Effector memory CD4-positive, alpha-beta T cell (primary cell): ENCODE data around the gene CELF5.

Source experiments
- DNase-seq, 3 donors: peaks; one replicate each; pipeline ENCODE4 v3.0.0-alpha.2; 2020
- H3K27ac ChIP-seq: 2 replicates; pipeline ENCODE4 v1.7.0; 2013; ENCODE audit warnings: mild to moderate bottlenecking, low read length, moderate library complexity; ENCODE audit not compliant: insufficient read depth, poor library complexity, severe bottlenecking
- H3K27me3 ChIP-seq: replicated peaks from 2 replicates; pipeline ENCODE4 v1.7.0; 2013; ENCODE audit warnings: mild to moderate bottlenecking, low read length; ENCODE audit not compliant: insufficient read depth, control insufficient read depth, poor library complexity, severe bottlenecking
- H3K36me3 ChIP-seq: 2 replicates; pipeline ENCODE4 v1.7.0; 2013; ENCODE audit warnings: mild to moderate bottlenecking, low read length, moderate library complexity; ENCODE audit not compliant: control insufficient read depth, insufficient read depth
- H3K4me1 ChIP-seq: 2 replicates; pipeline ENCODE4 v1.7.0; 2013; ENCODE audit warnings: low read length, mild to moderate bottlenecking; ENCODE audit not compliant: control insufficient read depth, insufficient read depth, poor library complexity, severe bottlenecking
- H3K4me3 ChIP-seq: 2 replicates; pipeline ENCODE4 v1.7.0; 2013; ENCODE audit warnings: low read length, low read depth, mild to moderate bottlenecking; ENCODE audit not compliant: insufficient read depth, poor library complexity, severe bottlenecking
- H3K9me3 ChIP-seq: 2 replicates; pipeline ENCODE4 v1.7.0; 2013; ENCODE audit warnings: mild to moderate bottlenecking, low read length, moderate library complexity; ENCODE audit not compliant: control insufficient read depth

The CELF5 gene

GRCh38 chr19:3272401-3272931, 48.0 kb downstream of the CELF5 start:
- Histone ChIP-seq H3K9me3 (no peaks in the 10 kb centered on the region), H3K36me3 (no peaks in the 10 kb centered on the region), H3K4me1 (peaks cover 17% of the 10 kb centered on the region), H3K4me3 (no peak overlapping the region), H3K27me3 (peaks cover 14% of the 10 kb centered on the region), H3K27ac (no peak overlapping the region)
- DNase-seq, result no peak

- no peaks in the 10 kb centered on the region for H3K36me3 ChIP-seq
- no peaks in the 10 kb centered on the region for H3K9me3 ChIP-seq
- H3K4me3 ChIP-seq, result no peak overlapping the region
- peaks cover 17% of the 10 kb centered on the region for H3K4me1 ChIP-seq
- peaks cover 14% of the 10 kb centered on the region for H3K27me3 ChIP-seq
- no peak for DNase-seq
- no peak overlapping the region for H3K27ac ChIP-seq
Observed at GRCh38 chr19:3272952-3273351, 48.5 kb downstream of the CELF5 start.

GRCh38 chr19:3274245-3274941, 49.9 kb downstream of the CELF5 start:
- H3K4me3 ChIP-seq, result no peak overlapping the region
- peaks cover 12% of the 10 kb centered on the region for H3K27me3 ChIP-seq
- no peak for DNase-seq

GRCh38 chr19:3274942-3275582, 50.6 kb downstream of the CELF5 start:
- no peak for DNase-seq
- peaks cover 6% of the 10 kb centered on the region for H3K27me3 ChIP-seq
- H3K36me3 ChIP-seq, result no peaks in the 10 kb centered on the region
- no peaks in the 10 kb centered on the region for H3K9me3 ChIP-seq
- H3K4me1 ChIP-seq, result peaks cover 17% of the 10 kb centered on the region
- peak overlapping the region; percentile 55 for H3K27ac ChIP-seq
- peak overlapping the region; percentile 62 for H3K4me3 ChIP-seq

More at GRCh38 chr19:3274245-3274941, 49.9 kb downstream of the CELF5 start:
- peaks cover 17% of the 10 kb centered on the region for H3K4me1 ChIP-seq
- no peaks in the 10 kb centered on the region for H3K9me3 ChIP-seq
- no peaks in the 10 kb centered on the region for H3K36me3 ChIP-seq
- no peak overlapping the region for H3K27ac ChIP-seq

GRCh38 chr19:3275583-3276340, 51.3 kb downstream of the CELF5 start:
- peak overlapping the region; percentile 62 for H3K4me3 ChIP-seq
- DNase-seq, result peak; percentile 88 to 96 (median 88)
- peaks cover 15% of the 10 kb centered on the region for H3K4me1 ChIP-seq
- H3K27ac ChIP-seq, result peak overlapping the region; percentile 55
- peaks cover under 1% of the 10 kb centered on the region for H3K27me3 ChIP-seq
- no peaks in the 10 kb centered on the region for H3K36me3 ChIP-seq
- no peaks in the 10 kb centered on the region for H3K9me3 ChIP-seq

GRCh38 chr19:3276341-3276799, 51.9 kb downstream of the CELF5 start:
- Histone ChIP-seq H3K4me3 (no peak overlapping the region), H3K27me3 (no peaks in the 10 kb centered on the region), H3K36me3 (no peaks in the 10 kb centered on the region), H3K4me1 (peaks cover 15% of the 10 kb centered on the region), H3K27ac (no peak overlapping the region), H3K9me3 (no peaks in the 10 kb centered on the region)
- DNase-seq, result peak in 2 of 3 donors; percentile 38 to 39

GRCh38 chr19:3277649-3278048, 53.2 kb downstream of the CELF5 start:
- Histone ChIP-seq H3K27me3 (no peaks in the 10 kb centered on the region), H3K4me1 (peaks cover 15% of the 10 kb centered on the region), H3K27ac (no peak overlapping the region), H3K36me3 (no peaks in the 10 kb centered on the region), H3K4me3 (no peak overlapping the region), H3K9me3 (no peaks in the 10 kb centered on the region)
- DNase-seq, result no peak

- H3K4me3 ChIP-seq, result no peak overlapping the region
- no peak overlapping the region for H3K27ac ChIP-seq
- no peaks in the 10 kb centered on the region for H3K9me3 ChIP-seq
- H3K36me3 ChIP-seq, result no peaks in the 10 kb centered on the region
- H3K4me1 ChIP-seq, result peaks cover 15% of the 10 kb centered on the region
- DNase-seq, result no peak
- H3K27me3 ChIP-seq, result no peaks in the 10 kb centered on the region
Observed at GRCh38 chr19:3278294-3278693, 53.8 kb downstream of the CELF5 start.

- Histone ChIP-seq H3K4me3 (no peak overlapping the region), H3K27ac (no peak overlapping the region), H3K4me1 (peaks cover 15% of the 10 kb centered on the region), H3K36me3 (no peaks in the 10 kb centered on the region), H3K27me3 (no peaks in the 10 kb centered on the region), H3K9me3 (no peaks in the 10 kb centered on the region)
- DNase-seq, result no peak
Observed at GRCh38 chr19:3278749-3279148, 54.3 kb downstream of the CELF5 start.
